Activated T-cell treated with anti-CD3 and anti-CD28 coated beads for 48 hours (primary cell): ENCODE data around the gene SGCE.

Experiments
- DNase-seq: peaks from one replicate; pipeline ENCODE4 v3.0.0-alpha.2; 2020; ENCODE audit warnings: low read depth

Gene SGCE

DNA sequence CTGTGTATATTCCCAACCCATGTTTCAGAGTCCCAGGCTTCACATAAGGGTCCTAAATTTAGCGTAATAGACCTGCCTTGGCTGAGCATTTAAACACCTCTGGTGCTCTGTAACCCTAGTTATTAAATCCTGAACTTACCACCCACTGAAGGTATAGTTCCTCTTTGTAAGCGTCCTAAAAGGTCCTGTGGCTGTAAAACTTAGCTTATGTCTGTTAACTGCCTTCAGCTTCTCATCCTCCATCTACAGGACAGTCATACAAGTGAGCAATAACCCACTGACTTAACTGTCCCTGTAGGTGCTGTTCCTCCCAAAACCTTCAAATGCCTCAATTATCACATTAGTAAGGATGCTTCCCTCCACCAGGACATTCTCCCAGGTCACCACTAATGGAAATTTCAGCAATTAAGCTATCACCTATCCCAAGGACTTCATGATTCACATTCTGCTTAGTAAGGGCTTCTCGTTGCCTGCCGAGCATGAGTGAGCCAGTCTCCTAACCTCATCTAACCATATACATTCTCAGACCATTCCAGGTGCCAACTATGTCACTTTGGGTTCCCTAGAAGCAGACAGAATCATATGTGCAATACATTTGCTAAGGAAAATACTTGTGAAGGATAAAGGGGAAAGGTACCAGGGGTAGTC lies 90.6 kb downstream of the SGCE start:
- DNase-seq: no peak

DNA sequence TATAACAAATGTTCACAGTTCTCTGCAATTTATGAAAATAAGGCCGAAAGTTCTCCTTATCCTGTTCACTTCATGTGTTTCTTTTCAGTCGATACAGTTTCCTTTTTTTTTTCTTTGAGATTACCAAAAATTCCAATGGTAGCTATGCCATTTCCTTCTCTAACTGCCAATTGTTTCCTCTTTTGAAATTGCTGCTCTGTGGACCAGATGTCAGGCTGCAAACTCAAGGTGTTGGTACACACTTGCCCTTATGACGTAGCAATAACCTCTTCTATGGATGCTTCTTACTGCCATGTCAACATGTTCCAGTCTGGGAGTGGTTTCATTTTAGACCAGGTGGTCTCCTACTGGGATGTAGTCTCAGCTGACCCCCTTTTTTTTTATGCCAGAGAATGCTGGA lies 93.4 kb downstream of the SGCE start:
- no peak for DNase-seq

DNA sequence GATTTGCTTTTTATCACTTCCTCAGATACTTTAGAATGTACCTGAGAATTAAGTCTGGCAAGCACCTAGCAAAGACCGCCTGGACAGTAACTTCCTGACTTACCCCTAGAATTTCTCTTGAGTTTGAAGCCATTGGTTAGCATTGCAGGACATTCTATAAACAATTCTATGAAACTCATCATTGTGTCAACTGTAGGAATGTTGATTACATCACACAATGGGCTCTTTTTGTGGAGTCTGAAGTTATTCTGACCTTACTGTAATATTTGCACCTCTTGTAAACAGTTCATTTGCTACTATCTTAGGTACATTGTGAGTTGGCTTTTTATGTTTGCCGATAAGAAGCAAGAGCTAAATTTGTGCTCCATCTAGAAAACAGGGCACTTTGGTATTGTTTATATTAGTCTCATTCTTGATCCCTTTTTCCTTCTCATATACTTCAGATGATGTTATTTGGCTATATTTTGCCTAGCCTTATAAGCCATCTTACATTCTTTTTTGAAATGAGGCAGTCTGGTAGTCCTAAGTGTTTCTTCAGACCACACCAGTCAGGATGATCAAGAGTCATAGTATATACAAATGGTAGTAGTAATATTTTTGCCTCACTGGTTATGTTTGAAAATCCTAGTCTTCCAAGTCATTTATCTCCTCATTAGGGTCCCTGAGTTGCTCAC lies 94.0 kb downstream of the SGCE start:
- DNase-seq: no peak

DNA sequence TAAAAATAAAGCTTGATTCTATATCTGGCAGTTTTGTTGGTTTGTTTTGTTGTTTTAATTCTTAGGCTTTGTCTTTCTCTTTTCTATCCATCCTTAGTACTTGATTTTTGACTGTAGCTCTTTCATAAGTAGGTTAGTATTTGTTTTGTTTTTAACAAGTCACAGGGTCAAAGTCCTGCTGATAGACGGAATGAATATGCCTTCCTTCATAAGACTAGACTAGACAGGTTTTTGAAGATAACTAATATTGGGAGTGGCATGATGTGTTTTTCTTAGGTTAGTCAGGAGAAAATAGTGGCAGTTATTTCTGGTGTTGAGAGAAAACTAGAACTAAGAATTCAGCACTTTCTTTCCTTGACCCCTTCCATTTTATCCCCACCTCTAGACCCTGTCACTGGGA lies 96.0 kb downstream of the SGCE start:
- DNase-seq: no peak

DNA sequence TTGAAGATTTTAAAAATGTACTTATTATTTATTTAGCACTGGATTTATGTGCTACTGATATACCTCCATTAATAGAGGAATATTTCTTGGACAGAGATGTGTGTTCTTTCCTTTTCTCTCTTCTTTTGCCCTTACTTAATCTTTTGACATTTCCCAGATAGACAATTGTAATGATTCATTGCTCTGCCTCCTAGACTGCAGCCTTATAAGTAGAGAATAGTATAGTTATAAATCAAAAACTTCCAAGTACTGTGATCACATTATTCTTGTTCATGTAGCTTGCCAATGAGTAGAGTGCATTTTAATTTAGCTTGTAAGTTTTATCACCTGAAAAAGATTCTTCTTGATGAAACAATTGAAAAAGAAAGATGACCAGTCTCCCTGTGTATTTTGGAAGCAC lies 98.7 kb downstream of the SGCE start:
- no peak for DNase-seq

DNA sequence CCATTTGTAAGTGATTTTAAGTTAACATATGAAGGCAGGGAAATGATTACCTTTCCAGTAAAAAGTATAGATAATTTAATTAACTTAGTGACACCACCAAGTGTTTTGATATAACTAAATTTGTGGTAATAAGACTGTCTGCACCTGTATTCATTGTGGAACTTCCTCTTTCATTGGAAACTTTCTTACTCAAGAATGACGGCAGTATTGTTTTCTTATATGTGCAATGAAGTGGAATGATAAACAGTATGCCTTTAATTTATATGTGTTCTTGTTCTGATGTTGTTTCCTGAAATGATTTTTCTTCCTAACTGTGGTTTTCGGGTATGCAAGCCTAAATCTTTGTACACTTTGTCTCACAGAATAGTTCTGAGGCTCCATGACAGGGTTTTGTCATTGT lies 99.9 kb downstream of the SGCE start:
- DNase-seq: no peak

DNA sequence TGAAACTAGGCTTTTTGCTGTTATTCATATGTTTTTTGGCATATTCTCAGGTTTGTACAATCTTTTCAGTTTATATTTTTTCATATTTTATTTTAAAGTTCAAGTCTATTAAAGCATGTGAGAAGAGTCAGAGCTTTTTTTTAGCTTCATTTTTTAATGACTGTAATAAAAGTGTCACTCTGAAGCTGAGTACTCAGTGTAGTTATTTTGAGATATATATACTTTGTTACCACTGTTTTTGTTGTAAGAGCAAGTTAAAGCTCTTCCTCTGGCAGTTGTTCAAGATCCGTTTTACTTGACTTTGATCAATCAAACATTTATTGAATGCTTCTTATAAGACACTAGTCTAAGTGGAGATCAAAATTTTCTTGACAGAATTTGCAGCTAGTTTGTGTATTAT lies 108.8 kb downstream of the SGCE start:
- no peak for DNase-seq

DNA sequence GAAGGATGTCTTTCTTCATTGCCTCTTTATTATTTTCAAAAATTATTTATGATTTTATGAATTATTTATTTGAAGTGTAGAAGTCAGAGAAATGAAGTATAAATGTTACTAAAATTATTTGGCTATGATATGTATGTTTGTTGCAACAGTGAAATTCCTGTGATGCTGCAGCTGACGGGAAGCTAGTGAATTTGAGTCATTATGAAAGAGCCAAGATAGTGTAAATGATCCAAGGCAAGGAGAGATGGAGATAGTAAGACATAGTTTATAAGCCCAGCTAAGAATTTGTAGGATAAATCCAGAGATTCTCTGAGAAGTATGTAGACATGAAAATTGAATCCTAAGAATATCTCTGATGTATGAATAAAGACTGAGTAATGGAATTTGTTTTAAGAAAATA lies 115.5 kb downstream of the SGCE start:
- no peak for DNase-seq
